Vagina (tissue), 2 donors: Measurements from ENCODE around the gene SNX6.

Experiments used
- CTCF ChIP-seq, 3 experiments: fragments of 450-650 bp in 2 of 3; fragments of 200-600 bp in 1 of 3; sonication (generic) in 1 of 3; IDR thresholded peaks; one replicate each; pipeline ENCODE4 v1.5.1; 2017 to 2019; ENCODE audit warnings: antibody characterized with exemption in 3 of 3, mild to moderate bottlenecking in 2 of 3, moderate library complexity in 2 of 3
- POLR2A ChIP-seq, 2 donors: fragments of 450-650 bp; IDR thresholded peaks; one replicate each; pipeline ENCODE4 v1.6.1; 2017; ENCODE audit warnings: antibody characterized with exemption in 2 of 2, mild to moderate bottlenecking in 2 of 2, moderate library complexity in 2 of 2
- POLR2AphosphoS5 ChIP-seq, 2 donors: sonication (generic); formaldehyde crosslinking; IDR thresholded peaks; one replicate each; pipeline ENCODE4 v1.9.0; 2017; ENCODE audit warnings: antibody characterized with exemption in 2 of 2, mild to moderate bottlenecking in 2 of 2, low read depth in 1 of 2; ENCODE audit not compliant: insufficient read depth in 1 of 2

DNA sequence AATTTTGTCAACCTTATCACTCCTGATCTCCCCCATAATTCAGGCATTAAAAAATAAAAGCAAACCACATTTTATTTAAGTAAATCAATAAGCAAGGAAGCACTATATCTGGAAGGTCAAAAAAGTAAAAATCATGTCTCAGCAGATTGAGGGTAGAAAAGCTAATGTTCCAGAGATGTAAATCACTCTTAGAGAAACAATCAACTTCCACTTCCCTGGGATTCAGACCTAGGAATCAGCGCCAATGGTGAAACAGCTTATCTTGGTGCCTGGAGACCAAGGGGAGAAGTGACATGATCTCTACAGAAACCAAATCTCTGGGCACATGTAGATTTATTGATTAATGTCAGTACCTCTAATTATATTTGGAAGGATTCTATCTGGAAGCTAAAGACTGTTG is 10.9 kb upstream of the SNX6 start:
- TF ChIP-seq CTCF (IDR thresholded peaks at IDR 0.05) (no peak), POLR2A (IDR thresholded peaks at IDR 0.05) (no peak), POLR2AphosphoS5 (IDR thresholded peaks at IDR 0.05; ENCODE audit: insufficient read depth in 1 of 2, low read depth in 1 of 2) (no peak)
